GM20431 (cell line): ENCODE measurements around the gene DLG2.

Source experiments
- in situ Hi-C: fragments of 300-500 bp; cut with MseI, MboI; formaldehyde crosslinking; loops from one replicate; pipeline ENCODE4 v1.15.0; 2020; ENCODE audit warnings: low sequenced_read_pairs; ENCODE audit not compliant: unreplicated experiment

The DLG2 gene

DNA sequence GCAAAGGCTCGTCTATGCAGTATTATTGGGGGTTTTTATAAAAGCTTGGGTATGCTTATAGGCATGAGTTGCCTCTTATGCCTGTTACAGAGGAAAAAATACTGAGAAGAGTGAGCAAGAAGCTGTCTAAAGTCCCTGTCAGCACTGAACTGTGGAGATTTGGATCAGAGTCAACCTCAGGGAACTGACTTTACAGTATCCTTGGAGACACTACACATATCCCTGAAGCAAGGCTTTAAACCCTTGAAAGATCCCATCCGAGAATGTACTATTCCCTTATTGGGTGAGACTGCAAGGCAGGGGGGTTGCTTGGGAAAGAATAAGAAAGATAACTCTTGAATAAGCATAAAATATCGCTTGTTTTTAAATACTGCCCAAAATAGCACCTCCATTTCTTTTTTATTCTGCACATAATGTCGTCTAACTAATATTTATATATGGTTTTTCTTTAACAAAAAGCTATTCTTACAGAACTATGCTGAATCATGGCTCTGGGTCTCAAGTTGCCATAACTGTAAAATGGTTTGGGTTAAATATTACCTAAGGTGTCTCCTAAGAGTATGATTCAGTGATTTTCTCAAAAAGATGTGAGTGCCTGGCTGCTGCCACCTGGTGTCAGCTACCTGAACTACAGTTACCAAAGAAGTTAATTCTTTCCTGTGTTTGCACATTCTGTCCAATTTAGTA, 1062.8 kb downstream of the DLG2 start:
- in situ Hi-C loops, result no loop called here

DNA sequence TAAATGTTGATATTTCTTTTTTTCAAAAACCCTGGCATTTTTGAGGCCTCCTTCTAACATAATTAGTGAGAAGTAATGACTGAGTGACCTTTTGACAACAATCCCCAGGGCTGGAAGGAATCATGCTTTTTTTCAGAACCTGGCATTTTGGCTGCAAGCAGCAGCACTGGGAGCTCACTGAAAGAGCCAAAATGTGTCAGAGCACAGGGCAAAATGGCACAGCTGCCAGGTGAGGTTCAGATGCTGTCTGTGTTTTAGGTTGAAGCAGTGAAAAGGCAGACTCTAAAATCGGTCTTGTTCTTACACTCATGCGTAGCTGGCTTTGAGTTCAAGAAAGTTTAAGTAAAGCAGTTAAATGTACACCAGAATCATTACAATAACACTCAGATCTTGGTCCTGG, 1063.8 kb downstream of the DLG2 start:
- in situ Hi-C loops, result no loop called here

DNA sequence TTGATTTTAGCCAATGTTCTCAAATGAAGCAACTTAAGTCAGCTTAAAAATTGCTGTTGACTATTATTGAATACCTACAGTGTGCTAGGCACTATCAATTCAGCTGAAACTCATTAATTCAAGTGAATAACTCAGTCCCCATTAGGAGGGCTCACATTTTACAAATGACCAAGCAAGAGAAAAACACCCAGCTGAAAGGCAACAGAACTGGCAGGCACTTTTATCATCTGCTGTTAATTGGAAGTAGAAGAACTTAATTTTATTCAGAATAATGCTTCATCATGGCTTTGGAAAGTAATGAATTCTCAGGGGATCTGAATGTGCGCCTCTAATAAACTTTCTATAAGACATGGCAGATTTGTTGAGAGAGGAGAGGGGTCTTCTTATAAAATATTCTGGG, 1066.9 kb downstream of the DLG2 start:
- in situ Hi-C loops, result no loop called here

DNA sequence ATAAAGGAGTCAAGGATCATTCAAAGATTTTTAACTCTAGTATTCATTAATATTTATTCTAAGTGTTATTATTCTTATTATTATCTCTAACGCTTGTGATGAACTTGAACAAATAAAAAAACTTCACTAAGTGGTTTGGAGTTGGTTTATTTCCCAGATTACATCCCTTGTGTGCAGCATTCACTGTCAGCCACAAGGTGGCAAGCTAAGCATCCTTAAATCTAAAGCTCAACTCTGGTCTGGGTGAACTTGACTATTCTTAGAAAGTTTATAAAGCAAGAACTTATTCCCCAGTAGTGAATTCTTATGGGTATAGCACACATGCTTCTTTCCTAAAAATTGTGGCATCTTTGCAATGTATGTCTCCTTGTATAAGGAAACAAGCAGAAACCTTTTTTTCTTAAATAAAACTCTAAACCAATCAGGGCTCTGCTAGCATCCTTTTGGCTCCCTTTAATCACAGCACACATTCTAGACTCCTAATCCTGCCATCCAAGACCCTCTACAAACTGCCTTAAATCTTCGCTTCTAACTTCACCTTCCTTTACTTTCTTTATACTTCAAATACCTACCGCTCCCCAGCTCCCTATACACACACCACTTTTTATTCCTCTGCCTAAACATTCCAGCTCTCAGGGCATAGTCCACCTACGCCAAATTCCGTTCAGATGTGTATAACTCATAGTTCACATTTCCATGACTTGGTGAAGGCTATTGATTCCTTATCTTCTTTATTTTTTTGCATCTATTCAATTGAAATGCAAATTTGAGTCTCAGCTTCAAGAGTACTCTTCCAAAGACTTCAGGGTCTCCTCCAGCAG, 1068.8 kb downstream of the DLG2 start:
- in situ Hi-C loops, result no loop called here

DNA sequence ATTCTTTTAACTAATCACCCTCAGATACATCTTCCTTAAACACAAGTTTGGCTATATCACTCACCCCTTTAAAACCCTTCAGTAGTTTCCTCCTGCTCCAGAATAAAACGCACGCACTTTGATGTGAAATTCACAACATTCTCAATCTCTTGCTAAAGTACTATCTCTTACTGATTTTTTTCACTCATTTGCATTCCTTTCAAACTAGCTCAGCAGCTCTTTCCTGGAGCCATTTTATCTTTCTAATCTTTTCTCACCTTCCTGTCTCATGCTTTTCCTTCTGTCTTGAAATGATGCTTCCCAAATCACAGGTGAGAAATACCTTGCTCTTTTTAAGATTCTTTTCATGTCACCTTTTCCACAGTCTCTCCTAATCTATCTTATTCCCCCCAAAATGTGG, 1074.4 kb downstream of the DLG2 start:
- in situ Hi-C loops, result no loop called here

DNA sequence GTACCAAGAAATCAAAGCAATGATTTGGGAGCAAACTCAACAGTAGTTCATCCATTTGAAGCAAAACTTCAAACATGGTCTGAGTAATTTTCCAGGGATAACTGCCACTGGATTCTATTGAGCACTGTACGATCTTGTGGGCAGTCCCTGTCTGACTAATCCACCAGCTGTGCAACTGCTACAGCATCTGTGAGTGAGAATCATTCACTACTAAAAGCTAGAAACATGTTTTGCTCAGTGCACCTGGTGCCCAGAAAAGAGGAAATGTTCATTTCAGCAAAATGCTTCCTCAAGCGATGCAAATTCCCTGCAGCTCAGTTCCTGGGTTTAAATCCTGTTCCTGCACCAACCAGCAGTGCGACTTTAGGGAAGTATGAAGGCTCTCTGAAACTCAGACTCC, 1077.9 kb downstream of the DLG2 start:
- in situ Hi-C loops, result no loop called here

DNA sequence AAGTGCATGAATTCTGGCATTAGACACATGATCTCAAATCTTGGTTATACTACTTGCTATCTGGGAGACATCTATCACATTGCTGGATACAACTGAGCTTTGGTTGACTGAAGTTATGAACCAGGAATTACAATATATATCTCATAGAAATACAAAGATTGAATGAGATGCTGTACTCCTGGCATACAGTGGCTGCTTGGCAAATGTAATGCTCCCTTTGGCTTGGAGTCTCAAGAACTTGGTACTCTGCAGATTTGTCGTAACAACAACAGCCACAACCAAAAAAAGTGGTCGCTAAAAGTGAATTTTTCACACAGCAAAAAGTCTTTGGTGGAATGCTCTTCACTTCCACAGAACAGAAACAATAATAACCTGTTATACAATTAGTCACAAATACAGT, 1082.6 kb downstream of the DLG2 start:
- in situ Hi-C loops, result no loop called here

DNA sequence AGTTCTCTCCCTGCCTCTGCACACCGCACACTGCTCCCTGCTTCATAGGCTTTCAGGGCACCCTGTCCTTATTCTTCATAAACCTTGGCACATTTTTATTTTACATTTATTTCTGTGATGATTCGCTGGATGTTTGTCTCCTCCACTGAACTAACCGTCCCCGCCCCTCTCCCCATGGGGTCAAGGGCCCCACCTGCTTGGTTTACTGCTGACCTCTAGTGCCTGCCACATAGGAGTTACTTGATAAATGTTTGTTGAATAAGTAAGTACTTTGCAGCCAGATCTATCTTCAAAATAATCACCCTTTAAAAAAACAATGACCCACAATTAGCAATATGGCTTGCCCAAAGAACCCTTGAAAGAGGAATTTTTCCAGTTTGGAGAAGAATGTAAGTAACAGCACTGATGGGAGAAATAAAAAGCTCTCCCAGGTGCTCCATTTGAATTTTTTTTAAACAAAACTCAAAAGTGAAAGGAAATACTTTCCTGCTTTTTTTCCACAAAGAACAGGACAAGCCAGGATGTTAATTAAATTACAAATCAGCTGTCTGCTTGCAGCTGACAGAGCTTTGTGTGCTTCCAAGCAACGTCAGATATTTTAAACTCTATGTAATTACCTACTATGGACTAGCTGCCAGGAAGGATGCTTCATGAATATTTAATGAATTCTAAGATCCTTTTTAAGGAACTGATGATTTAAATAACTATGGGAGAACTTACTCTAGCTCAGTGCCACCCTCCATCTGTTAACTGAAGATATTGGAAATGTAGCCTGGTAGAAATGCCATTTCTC, 1083.6 kb downstream of the DLG2 start:
- in situ Hi-C loops, result no loop called here

DNA sequence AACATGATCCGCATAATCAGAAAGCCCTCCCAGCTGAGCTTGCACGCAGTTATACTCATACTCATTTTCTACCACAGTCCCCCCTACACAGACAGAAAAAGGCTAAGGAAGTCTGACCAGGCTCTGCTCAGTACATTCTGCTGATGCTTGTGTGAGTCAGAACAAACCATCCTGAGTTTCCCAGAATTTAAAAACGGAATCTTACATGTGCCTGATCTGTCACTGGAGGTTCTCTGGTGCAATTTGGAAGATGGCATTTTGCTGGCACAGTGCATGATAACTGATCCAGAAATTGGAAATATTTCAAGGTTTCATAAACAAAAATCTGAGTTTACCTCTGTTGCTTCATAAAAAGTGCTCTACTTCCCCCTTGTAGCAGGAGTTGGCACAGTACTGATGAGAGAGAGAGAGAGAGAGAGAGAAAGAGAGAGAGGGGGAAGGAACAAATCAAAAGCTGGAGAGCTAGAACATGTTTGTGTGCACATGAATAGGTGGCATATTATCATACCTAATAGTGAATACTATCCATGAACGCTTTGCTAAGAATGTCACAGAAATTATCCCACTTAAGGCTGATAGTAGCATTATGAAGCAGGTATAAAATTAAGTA, 1085.3 kb downstream of the DLG2 start:
- in situ Hi-C loops, result no loop called here

DNA sequence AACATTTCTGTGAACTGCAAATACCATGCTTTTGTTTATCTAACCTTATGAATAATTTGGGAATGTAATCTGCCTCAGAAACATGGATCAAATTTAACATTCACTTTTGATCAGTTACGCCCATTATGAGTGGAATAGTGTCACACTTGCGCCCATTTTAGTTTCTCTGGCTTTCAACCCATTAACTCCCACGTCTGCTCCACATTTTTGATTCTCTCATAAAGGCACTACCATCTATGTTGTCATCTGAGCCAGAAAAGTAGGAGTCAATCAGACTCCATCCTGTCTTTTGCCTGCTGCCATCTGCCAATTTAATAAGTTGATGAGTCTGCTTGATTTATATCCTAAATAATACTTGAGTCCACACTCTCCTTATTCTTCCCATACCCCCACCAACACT, 1090.7 kb downstream of the DLG2 start:
- in situ Hi-C loops, result no loop called here

DNA sequence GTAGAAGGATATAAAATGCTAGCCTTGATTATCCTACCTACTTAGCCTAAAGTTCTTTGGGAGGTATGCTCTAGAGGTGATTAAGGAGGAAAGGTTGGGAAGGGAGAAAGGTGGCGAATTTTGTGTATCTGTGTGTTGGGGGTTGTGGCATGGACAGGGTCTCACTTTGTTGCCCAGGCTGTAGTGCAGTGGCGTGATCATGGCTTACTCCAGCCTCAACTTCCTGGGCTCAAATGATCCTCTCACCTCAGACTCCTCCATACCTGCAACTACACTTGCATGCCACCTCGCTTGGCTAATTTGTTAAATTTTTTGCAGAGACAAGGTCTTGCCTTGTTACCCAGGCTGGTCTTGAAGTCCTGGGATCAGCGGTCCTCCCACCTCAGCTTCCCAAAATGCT, 1094.8 kb downstream of the DLG2 start:
- in situ Hi-C loops, result no loop called here

DNA sequence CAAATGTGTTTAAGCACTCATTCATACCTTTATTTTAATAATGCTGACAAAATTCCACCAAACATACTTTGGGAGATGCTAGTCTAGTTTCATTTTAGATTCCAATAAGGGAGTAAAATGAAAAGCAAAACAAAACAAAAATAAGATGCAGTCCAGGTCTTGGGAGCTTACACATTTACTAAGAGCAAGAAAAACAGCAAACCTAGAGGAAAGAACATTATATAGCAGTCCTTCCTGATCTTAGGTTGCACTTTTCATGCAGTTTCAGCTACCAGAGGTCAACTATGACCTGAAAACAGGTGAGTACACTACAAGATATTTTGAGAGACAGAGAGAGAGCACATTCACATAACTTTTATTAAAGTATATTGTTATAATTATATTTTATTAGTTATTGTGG, 1100.9 kb downstream of the DLG2 start:
- in situ Hi-C loops, result no loop called here

DNA sequence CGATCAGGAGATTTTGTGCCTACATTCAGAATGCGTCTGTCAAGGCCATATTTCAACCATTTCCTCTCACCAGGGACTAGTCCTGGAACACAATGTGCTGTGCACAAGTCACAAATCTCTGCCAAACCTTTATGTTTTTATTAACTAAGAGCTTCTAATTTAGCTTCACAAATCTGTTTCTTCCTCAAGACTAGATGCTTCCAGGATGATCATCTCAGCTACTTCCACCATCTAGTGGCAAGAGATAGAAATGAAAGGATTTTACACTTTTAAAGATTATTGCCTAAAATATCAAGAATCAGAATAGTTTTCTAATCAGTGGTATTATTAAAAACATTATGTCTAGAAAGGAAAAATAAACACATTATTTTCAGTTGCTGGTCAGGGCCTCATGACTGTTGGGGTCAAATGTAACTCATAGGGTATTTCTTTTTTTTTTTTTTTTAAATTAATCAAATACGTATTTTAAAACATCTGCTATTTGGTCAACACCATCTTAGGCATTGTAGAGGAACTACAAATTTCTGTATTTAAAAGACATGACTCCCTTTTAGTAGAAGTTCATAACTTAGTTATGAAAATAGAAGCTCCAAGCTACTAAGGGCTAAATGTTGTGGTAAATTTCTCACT, 1102.6 kb downstream of the DLG2 start:
- in situ Hi-C loops, result loop anchor here (25.0 kb wide), 1 partner anchor 112 kb away; no protein-coding TSS in a partner anchor

DNA sequence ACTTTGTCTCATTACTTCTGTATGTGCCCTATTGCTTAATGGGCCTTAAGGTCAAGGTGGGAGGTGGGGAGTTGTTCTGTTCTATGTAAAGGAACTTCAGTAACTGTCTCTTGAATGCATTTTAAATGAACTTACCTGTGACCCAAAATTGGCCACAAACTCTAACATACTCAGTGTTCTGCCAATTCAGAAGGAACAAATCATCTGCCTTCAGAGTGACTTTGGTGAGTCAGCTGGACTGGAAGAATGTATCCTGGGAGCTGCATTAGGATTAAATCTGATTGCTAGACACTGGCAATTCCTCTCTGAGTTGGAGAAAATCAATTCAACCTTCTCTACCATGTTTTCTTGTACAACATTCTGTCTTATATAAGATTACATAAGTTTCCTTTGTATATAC, 1104.8 kb downstream of the DLG2 start:
- in situ Hi-C loops, result loop anchor here (25.0 kb wide), 1 partner anchor 110 kb away; no protein-coding TSS in a partner anchor

DNA sequence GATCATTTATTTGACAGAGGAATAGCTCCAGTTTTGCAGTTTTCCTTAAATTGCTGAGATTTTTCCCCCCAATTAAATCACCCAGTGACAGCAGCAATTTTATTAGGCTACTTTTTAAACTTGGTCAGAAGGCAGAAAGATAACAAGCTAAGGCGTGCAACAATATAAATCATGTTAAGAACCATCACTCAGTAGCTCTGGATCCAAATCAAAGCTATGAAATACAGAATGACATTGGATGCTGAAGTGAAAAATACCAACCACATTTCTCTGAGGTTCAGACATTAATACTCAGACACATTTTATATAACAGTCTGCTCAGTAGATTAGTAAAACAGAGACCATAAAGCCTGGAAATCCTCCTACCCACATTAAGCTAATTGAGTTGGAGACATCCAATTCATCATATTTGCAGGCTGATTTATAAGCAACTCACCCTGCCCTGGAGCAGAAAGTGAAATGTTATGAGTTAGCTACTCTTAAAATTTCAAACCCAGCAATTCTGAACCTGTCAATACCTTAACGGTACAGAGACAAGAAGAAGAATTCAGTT, 1108.4 kb downstream of the DLG2 start:
- in situ Hi-C loops, result loop anchor here (25.0 kb wide), 1 partner anchor 106 kb away; no protein-coding TSS in a partner anchor

DNA sequence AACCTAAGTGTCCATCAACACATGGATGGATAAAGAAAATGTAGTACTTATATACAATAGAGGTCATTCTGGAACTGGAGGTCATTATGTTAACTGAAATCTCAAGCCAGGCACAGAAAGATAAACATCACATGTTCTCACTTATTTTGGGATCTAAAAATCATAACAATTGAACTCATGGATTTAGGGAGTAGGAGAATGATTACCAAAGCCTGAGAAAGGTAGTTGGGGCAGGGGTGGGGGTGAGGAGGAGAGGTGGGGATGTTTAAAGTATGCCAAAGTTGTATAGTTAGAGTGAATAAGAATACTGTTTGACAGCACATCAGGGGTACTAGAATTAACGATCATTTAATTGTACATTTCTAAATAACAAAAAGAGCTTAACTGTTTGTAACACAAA, 1112.7 kb downstream of the DLG2 start:
- in situ Hi-C loops, result loop anchor here (25.0 kb wide), 1 partner anchor 102 kb away; no protein-coding TSS in a partner anchor

DNA sequence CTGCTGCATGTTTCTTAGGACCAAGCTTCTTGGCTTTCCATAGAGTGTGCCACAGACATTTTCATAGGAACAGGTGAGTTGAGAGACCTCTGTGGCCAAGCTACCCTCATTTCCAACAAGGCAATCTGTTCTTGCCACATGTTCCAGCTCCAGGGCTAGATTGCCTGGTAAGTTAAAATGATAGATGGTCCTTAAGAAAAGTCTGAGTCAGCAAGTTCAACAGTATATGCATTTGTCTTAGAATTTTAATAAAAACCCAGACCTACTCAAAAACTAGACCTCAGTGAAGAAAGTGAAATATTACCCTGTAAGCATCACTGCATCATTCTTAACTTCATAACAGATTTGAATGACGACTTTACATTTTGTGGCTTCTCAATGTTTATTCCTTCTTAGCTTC, 1123.6 kb downstream of the DLG2 start:
- in situ Hi-C loops, result loop anchor here (25.0 kb wide), 1 partner anchor 91 kb away; no protein-coding TSS in a partner anchor

DNA sequence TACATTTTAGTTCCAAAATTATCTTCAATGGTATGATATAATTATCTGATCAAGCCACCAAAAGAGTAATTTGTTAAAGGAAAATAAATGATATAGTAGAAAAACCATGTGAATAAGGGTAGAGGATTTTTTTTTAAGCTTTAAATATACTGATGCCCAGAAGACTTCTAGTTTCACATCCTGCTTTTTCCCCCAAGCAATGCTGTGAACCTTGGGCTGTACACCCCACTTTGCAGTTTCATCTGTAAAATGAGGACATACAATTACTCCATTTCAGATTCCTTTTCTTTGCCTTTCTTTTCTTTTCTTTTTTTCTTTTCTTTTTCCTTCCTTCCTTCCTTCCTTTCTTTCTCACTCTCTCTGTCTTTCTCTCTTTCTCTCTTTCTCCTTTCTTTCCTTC, 1125.4 kb downstream of the DLG2 start:
- in situ Hi-C loops, result loop anchor here (25.0 kb wide), 1 partner anchor 89 kb away; no protein-coding TSS in a partner anchor

DNA sequence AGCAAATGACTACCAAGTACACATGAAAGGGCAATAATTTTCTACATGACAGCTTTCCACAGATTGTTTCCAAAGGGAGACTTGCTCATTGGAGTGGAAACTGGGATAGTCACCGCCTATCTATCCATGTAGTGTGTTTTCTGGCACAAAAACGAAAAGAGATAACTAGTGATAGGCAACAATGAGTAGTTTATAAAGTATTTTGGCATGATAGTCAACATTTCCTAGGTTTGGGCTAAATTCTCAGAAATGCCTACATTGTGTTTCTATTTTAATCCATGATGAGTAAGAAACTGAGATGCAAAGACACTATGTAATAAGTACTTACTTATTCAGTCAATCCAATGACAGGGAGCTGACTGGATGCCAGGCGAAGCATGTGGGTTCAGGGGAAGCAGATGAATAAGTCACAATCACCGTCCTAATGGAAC, 1129.1 kb downstream of the DLG2 start:
- in situ Hi-C loops, result no loop called here
